ENCODE results near the gene YPEL1.
A peak's percentile ranks its signal among the peaks of the same experiment; 100 is the strongest.

The YPEL1 gene

DNA sequence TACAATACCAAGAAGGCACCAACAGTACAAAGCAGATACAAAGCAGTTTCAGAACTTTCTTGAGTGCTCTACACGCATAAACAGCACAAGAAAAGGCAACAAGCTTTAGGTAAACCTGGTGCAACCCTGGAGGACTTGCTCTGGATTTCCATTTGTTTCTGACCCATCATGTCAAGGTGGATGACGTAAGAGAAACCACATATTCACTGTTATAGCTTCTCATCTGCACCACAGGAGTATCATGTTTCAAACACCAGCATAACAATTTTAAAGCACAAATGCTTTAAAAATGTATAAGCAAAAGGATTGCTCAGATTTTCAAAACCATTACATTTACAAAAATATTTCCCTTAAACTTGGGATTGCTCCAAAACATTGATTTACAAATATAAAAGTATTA, 25.0 kb upstream of the YPEL1 start:
- Histone ChIP-seq H3K4me1 (ENCODE audit: control extremely low read depth in 1 of 4, control insufficient read depth in 4 of 4, insufficient read depth in 4 of 4, low read length in 3 of 4) (peaks cover 0 to under 1% (median 0%) of the 10 kb centered on the region in 4 experiments), H3K9me3 (ENCODE audit: control extremely low read depth in 1 of 5, control insufficient read depth in 4 of 5, insufficient read depth in 2 of 5, low read depth in 1 of 5, low read length in 4 of 5) (no peaks in the 10 kb centered on the region), H3K36me3 (ENCODE audit: control insufficient read depth in 4 of 4, insufficient read depth in 4 of 4, low read length in 3 of 4) (peaks cover 23 to 80% (median 52%) of the 10 kb centered on the region in 4 experiments), H3K27ac (ENCODE audit: insufficient read depth in 1 of 2, low read depth in 1 of 2, low read length in 2 of 2, poor library complexity in 1 of 2, severe bottlenecking in 2 of 2) (no peak overlapping the region), H3K4me3 (ENCODE audit: control insufficient read depth in 1 of 7, extremely low read depth in 1 of 7, insufficient read depth in 4 of 7, low read depth in 2 of 7, low read length in 6 of 7) (no peak overlapping the region), H3K27me3 (replicated peaks in 2 of 5; ENCODE audit: control insufficient read depth in 4 of 5, insufficient read depth in 5 of 5, low read length in 4 of 5) (no peaks in the 10 kb centered on the region)
- WGBS (ENCODE audit: insufficient coverage) = 100% methylated on average over 2 of the region's 2 CpGs
- ChIA-PET CTCF (no interaction called here), POLR2A (no interaction called here)
- DNase-seq = no peak

DNA sequence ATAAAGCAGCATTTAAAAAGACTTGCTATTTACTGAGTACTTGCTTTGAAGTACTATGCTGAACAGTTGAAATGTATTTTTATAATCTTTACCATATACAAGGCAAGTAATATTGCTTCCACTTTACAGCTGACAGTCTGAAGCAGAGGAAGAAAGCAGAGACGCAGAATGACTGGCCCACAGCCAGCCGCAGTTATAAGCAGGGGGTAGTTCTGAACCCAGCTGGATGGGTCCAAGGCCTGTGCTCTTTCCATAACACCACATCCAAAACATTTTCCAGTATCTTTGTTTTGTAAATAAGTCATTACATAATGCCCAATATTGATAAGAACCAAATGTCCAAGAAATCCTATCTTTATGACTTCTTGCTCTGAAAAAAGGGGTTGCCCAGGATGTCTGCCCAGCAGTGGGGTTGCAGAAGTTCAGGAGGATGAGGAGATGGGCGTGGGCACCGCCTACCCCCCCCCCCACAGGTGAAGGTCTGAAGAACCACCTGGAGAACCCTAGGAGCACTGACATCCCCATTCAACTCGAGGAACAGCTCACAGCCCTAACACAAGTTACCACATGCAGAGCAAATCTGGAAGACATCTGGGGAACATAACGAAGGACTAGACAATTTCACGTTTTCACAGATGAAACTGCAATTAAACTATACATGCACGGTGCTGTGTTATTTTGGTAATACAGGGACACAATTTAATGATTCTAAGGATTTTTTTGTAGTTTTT, 24.2 kb upstream of the YPEL1 start:
- Histone ChIP-seq H3K4me3 (ENCODE audit: control insufficient read depth in 1 of 7, extremely low read depth in 1 of 7, insufficient read depth in 4 of 7, low read depth in 2 of 7, low read length in 6 of 7) (no peak overlapping the region), H3K27me3 (replicated peaks in 2 of 5; ENCODE audit: control insufficient read depth in 4 of 5, insufficient read depth in 5 of 5, low read length in 4 of 5) (no peaks in the 10 kb centered on the region), H3K36me3 (ENCODE audit: control insufficient read depth in 4 of 4, insufficient read depth in 4 of 4, low read length in 3 of 4) (peaks cover 23 to 71% (median 46%) of the 10 kb centered on the region in 4 experiments), H3K27ac (ENCODE audit: insufficient read depth in 1 of 2, low read depth in 1 of 2, low read length in 2 of 2, poor library complexity in 1 of 2, severe bottlenecking in 2 of 2) (no peak overlapping the region), H3K9me3 (ENCODE audit: control extremely low read depth in 1 of 5, control insufficient read depth in 4 of 5, insufficient read depth in 2 of 5, low read depth in 1 of 5, low read length in 4 of 5) (no peaks in the 10 kb centered on the region), H3K4me1 (ENCODE audit: control extremely low read depth in 1 of 4, control insufficient read depth in 4 of 4, insufficient read depth in 4 of 4, low read length in 3 of 4) (peaks cover 0 to 9% (median 1%) of the 10 kb centered on the region in 4 experiments)
- 67% methylated on average over 1 of the region's 8 CpGs for whole genome bisulfite sequencing (ENCODE audit: insufficient coverage)
- ChIA-PET POLR2A (no interaction called here), CTCF (interaction anchor here (1.2 kb wide), 1 partner anchor 37 kb away, joined by 3 read pairs; no protein-coding TSS in a partner anchor)
- DNase-seq = no peak

DNA sequence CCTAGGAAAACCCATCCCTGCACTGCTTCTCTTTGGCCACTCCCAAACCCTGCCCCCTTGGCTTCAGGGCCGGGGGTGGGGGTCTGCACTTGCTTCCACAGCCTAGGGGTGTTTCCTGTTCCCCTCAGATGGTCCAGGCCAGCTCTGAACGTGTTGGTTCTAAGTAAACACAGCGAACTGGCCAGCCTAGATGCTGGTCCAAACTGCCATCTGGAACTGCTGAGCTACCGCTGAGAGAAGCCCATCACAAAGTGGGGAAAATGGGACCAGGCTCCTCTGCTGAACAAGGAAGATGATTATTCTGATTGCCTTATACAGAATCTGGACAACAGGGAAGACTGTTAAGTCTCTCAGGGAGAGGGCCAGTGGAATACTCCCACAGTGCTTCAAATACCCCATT, 23.5 kb upstream of the YPEL1 start:
- Histone ChIP-seq H3K9me3 (ENCODE audit: control extremely low read depth in 1 of 5, control insufficient read depth in 4 of 5, insufficient read depth in 2 of 5, low read depth in 1 of 5, low read length in 4 of 5) (no peaks in the 10 kb centered on the region), H3K27me3 (replicated peaks in 2 of 5; ENCODE audit: control insufficient read depth in 4 of 5, insufficient read depth in 5 of 5, low read length in 4 of 5) (no peaks in the 10 kb centered on the region), H3K27ac (ENCODE audit: insufficient read depth in 1 of 2, low read depth in 1 of 2, low read length in 2 of 2, poor library complexity in 1 of 2, severe bottlenecking in 2 of 2) (no peak overlapping the region), H3K4me1 (ENCODE audit: control extremely low read depth in 1 of 4, control insufficient read depth in 4 of 4, insufficient read depth in 4 of 4, low read length in 3 of 4) (peaks cover 0 to 16% (median 6%) of the 10 kb centered on the region in 4 experiments), H3K36me3 (ENCODE audit: control insufficient read depth in 4 of 4, insufficient read depth in 4 of 4, low read length in 3 of 4) (peaks cover 20 to 64% (median 39%) of the 10 kb centered on the region in 4 experiments), H3K4me3 (ENCODE audit: control insufficient read depth in 1 of 7, extremely low read depth in 1 of 7, insufficient read depth in 4 of 7, low read depth in 2 of 7, low read length in 6 of 7) (no peak overlapping the region)
- 91% methylated on average over 4 of the region's 4 CpGs for WGBS (ENCODE audit: insufficient coverage)
- ChIA-PET POLR2A (no interaction called here), CTCF (interaction anchor here (1.2 kb wide), 1 partner anchor 37 kb away, joined by 3 read pairs; no protein-coding TSS in a partner anchor)
- no peak for DNase-seq

DNA sequence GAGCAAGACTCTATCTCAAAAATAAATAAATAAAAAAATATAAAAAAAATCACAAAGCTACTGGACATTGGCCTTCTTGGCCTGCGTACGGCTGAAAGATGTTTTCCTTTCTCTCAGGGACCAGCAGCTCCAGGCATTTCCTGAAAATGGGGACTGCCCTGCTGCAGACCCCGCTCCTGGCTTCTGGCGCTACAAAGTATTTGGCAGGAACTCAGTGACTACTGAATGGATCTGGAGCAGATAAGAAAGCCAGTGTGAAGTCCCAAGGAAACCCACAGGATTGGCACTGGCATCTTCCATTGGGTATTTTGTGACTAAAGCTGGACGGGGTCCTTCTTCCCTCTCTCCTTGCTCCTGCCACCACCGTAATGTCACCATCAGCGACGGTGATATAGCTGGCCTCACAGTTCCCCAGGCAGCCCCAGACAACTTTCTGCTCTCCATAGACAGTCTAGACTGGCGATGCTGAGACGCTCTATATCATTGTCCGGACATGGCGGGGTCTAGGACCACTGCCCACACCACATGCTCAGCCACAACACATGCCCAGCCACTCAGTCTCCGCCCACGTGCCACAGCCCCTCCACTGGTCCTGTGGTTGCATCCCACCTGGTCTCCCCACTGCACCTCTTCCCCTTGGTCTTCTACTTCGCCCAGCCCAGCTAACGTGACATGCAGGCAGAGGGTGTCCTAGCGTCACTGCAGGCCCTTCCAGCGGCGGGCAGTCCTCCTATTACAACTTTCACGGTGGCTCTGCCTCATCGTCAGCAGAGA, 22.7 kb upstream of the YPEL1 start:
- peaks cover 0 to 16% (median 6%) of the 10 kb centered on the region in 4 experiments for H3K4me1 ChIP-seq (ENCODE audit: control extremely low read depth in 1 of 4, control insufficient read depth in 4 of 4, insufficient read depth in 4 of 4, low read length in 3 of 4)
- no peaks in the 10 kb centered on the region for H3K9me3 ChIP-seq (ENCODE audit: control extremely low read depth in 1 of 5, control insufficient read depth in 4 of 5, insufficient read depth in 2 of 5, low read depth in 1 of 5, low read length in 4 of 5)
- DNase-seq = no peak
- no peak overlapping the region for H3K27ac ChIP-seq (ENCODE audit: insufficient read depth in 1 of 2, low read depth in 1 of 2, low read length in 2 of 2, poor library complexity in 1 of 2, severe bottlenecking in 2 of 2)
- ChIA-PET POLR2A (no interaction called here), CTCF (no interaction called here)
- H3K27me3 ChIP-seq (replicated peaks in 2 of 5; ENCODE audit: control insufficient read depth in 4 of 5, insufficient read depth in 5 of 5, low read length in 4 of 5) = no peaks in the 10 kb centered on the region
- WGBS (ENCODE audit: insufficient coverage) = 93% methylated on average over 20 of the region's 21 CpGs
- peaks cover 13 to 56% (median 33%) of the 10 kb centered on the region in 4 experiments for H3K36me3 ChIP-seq (ENCODE audit: control insufficient read depth in 4 of 4, insufficient read depth in 4 of 4, low read length in 3 of 4)
- H3K4me3 ChIP-seq (ENCODE audit: control insufficient read depth in 1 of 7, extremely low read depth in 1 of 7, insufficient read depth in 4 of 7, low read depth in 2 of 7, low read length in 6 of 7) = no peak overlapping the region

DNA sequence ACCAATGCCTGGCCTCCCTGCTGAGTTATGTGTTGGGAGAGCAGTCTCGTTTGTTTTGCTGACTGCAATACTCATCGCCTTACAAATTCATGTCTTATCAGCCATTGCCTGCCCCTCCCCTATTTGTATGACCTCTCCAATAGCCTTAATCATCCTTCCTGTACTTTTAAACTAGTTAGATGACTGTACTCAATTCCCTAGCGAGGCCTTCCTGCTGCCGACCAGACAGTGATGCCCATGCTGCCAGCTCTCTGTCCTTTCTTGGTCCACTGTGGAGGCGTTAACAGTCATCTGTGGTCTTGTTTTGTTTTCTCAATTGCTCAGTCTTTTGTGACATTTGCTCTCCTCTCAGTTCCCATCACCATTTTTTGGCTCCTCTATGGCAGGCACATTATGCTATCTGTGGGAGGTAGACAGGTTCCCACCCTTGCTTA, 20.3 kb upstream of the YPEL1 start:
- H3K4me3 ChIP-seq (ENCODE audit: control insufficient read depth in 1 of 7, extremely low read depth in 1 of 7, insufficient read depth in 4 of 7, low read depth in 2 of 7, low read length in 6 of 7) = no peak overlapping the region

DNA sequence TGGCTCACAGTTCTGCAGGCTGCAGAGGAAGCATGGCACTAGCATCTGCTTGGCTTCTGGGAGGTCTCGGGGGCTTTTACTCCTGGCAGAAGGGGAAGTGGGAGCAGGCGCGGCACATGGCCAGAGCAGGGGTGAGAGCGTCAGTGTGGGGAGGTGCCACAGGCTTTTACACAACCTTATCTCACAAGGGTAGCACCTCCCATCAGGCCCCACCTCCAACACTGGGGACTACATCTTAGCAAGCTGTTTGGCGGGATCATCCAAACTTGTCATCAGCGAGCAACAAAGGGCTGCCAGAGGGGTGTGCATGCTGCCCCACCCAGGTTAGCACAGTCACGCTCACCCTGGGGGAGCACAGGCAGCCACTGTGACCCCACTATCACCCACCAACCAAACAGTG, 18.9 kb upstream of the YPEL1 start:
- Histone ChIP-seq H3K4me1 (ENCODE audit: control extremely low read depth in 1 of 4, control insufficient read depth in 4 of 4, insufficient read depth in 4 of 4, low read length in 3 of 4) (peaks cover 0 to 16% (median 6%) of the 10 kb centered on the region in 4 experiments), H3K36me3 (ENCODE audit: control insufficient read depth in 4 of 4, insufficient read depth in 4 of 4, low read length in 3 of 4) (peaks cover 4 to 26% (median 15%) of the 10 kb centered on the region in 4 experiments), H3K4me3 (ENCODE audit: control insufficient read depth in 1 of 7, extremely low read depth in 1 of 7, insufficient read depth in 4 of 7, low read depth in 2 of 7, low read length in 6 of 7) (no peak overlapping the region), H3K9me3 (ENCODE audit: control extremely low read depth in 1 of 5, control insufficient read depth in 4 of 5, insufficient read depth in 2 of 5, low read depth in 1 of 5, low read length in 4 of 5) (no peaks in the 10 kb centered on the region), H3K27me3 (replicated peaks in 2 of 5; ENCODE audit: control insufficient read depth in 4 of 5, insufficient read depth in 5 of 5, low read length in 4 of 5) (no peaks in the 10 kb centered on the region), H3K27ac (ENCODE audit: insufficient read depth in 1 of 2, low read depth in 1 of 2, low read length in 2 of 2, poor library complexity in 1 of 2, severe bottlenecking in 2 of 2) (peak overlapping the region in 1 of 2 experiments; percentile 56)
- DNase-seq = peak; percentile 43 to 87 (median 87)
- ChIA-PET CTCF (no interaction called here), POLR2A (no interaction called here)
- WGBS (ENCODE audit: insufficient coverage) = 64% methylated on average over 3 of the region's 7 CpGs

More for the DNA sequence above, 20.3 kb upstream of the YPEL1 start:
- Histone ChIP-seq H3K4me1 (ENCODE audit: control extremely low read depth in 1 of 4, control insufficient read depth in 4 of 4, insufficient read depth in 4 of 4, low read length in 3 of 4) (peaks cover 0 to 16% (median 6%) of the 10 kb centered on the region in 4 experiments), H3K36me3 (ENCODE audit: control insufficient read depth in 4 of 4, insufficient read depth in 4 of 4, low read length in 3 of 4) (peaks cover 6 to 33% (median 21%) of the 10 kb centered on the region in 4 experiments), H3K27me3 (replicated peaks in 2 of 5; ENCODE audit: control insufficient read depth in 4 of 5, insufficient read depth in 5 of 5, low read length in 4 of 5) (no peaks in the 10 kb centered on the region), H3K27ac (ENCODE audit: insufficient read depth in 1 of 2, low read depth in 1 of 2, low read length in 2 of 2, poor library complexity in 1 of 2, severe bottlenecking in 2 of 2) (no peak overlapping the region), H3K9me3 (ENCODE audit: control extremely low read depth in 1 of 5, control insufficient read depth in 4 of 5, insufficient read depth in 2 of 5, low read depth in 1 of 5, low read length in 4 of 5) (no peaks in the 10 kb centered on the region)
- WGBS (ENCODE audit: insufficient coverage) = 89% methylated on average over 5 of the region's 5 CpGs
- peak in 2 of 3 donors; percentile 5 to 21 for DNase-seq
- CTCF ChIA-PET = no interaction called here
- POLR2A ChIA-PET = no interaction called here

Data from common myeloid progenitor, CD34-positive (primary cell).